KMS-11 (cell line): Measurements from ENCODE around the gene CATSPERD.

Experiments used
- H2AFZ ChIP-seq: fragments of 200-600 bp; sonication (generic); 2 replicates; pipeline ENCODE4 v1.6.1; 2016; ENCODE audit warnings: antibody characterized with exemption, mixed run types, low read depth
- H3K27ac ChIP-seq: fragments of 200-600 bp; sonication (generic); 2 replicates; pipeline ENCODE4 v1.6.1; 2016; ENCODE audit warnings: mild to moderate bottlenecking, mixed run types
- H3K27me3 ChIP-seq: fragments of 200-600 bp; sonication (generic); 2 replicates; pipeline ENCODE4 v1.6.1; 2017; ENCODE audit warnings: mild to moderate bottlenecking, low read depth, mixed run types, moderate library complexity; ENCODE audit not compliant: insufficient read depth
- H3K36me3 ChIP-seq: fragments of 200-600 bp; sonication (generic); 2 replicates; pipeline ENCODE4 v1.6.1; 2017; ENCODE audit warnings: mild to moderate bottlenecking, mixed run types; ENCODE audit not compliant: insufficient read depth
- H3K4me1 ChIP-seq: fragments of 200-600 bp; sonication (generic); 2 replicates; pipeline ENCODE4 v1.6.1; 2016; ENCODE audit warnings: mild to moderate bottlenecking, low read depth, mixed run types; ENCODE audit not compliant: poor library complexity, severe bottlenecking
- H3K4me2 ChIP-seq: fragments of 200-600 bp; sonication (generic); 2 replicates; pipeline ENCODE4 v1.7.0; 2016; ENCODE audit warnings: mild to moderate bottlenecking, mixed run types
- H3K4me3 ChIP-seq: fragments of 200-600 bp; sonication (generic); IDR thresholded peaks from 2 replicates; pipeline ENCODE4 v1.6.1; 2017; ENCODE audit warnings: low read depth, low read length, mixed read lengths; ENCODE audit not compliant: insufficient read depth
- H3K79me2 ChIP-seq: fragments of 200-600 bp; sonication (generic); 2 replicates; pipeline ENCODE4 v1.6.1; 2016; ENCODE audit warnings: low read depth, mixed run types; ENCODE audit not compliant: insufficient read depth
- H3K9ac ChIP-seq: fragments of 200-600 bp; sonication (generic); 2 replicates; pipeline ENCODE4 v1.6.1; 2016; ENCODE audit warnings: mild to moderate bottlenecking, mixed run types
- H4K20me1 ChIP-seq: fragments of 200-600 bp; sonication (generic); 2 replicates; pipeline ENCODE4 v1.6.1; 2016; ENCODE audit warnings: mild to moderate bottlenecking, mixed run types; ENCODE audit not compliant: insufficient read depth
- CTCF ChIP-seq: fragments of 200-600 bp; sonication (generic); conservative IDR thresholded peaks from 2 replicates; pipeline ENCODE4 v1.6.1; 2017; ENCODE audit warnings: low read depth, mild to moderate bottlenecking, antibody characterized with exemption, low read length, moderate library complexity, mixed read lengths

Gene CATSPERD

GRCh38 chr19:5817218-5817617, 96.8 kb downstream of the CATSPERD start:
- no peak overlapping the region for H3K9ac ChIP-seq
- H3K79me2 ChIP-seq = no peaks in the 10 kb centered on the region
- no peak overlapping the region for H3K27ac ChIP-seq
- no peak overlapping the region for H3K4me3 ChIP-seq
- no peaks in the 10 kb centered on the region for H3K4me1 ChIP-seq
- no peaks in the 10 kb centered on the region for H3K36me3 ChIP-seq
- H3K4me2 ChIP-seq = no peak overlapping the region
- H2AFZ ChIP-seq = no peak overlapping the region
- no peak for TF ChIP-seq CTCF
- H4K20me1 ChIP-seq = no peaks in the 10 kb centered on the region
- peaks cover 2% of the 10 kb centered on the region; the same call in 1 of the 2 replicates for H3K27me3 ChIP-seq

GRCh38 chr19:5818594-5818993, 98.2 kb downstream of the CATSPERD start:
- H3K36me3 ChIP-seq = no peaks in the 10 kb centered on the region
- no peak overlapping the region for H3K9ac ChIP-seq
- H4K20me1 ChIP-seq = no peaks in the 10 kb centered on the region
- no peak overlapping the region for H3K27ac ChIP-seq
- no peak overlapping the region for H3K4me3 ChIP-seq
- no peak overlapping the region for H3K4me2 ChIP-seq
- H3K4me1 ChIP-seq = no peaks in the 10 kb centered on the region
- peaks cover 2% of the 10 kb centered on the region; the same call in 1 of the 2 replicates for H3K27me3 ChIP-seq
- H3K79me2 ChIP-seq = no peaks in the 10 kb centered on the region
- no peak for TF ChIP-seq CTCF
- no peak overlapping the region for H2AFZ ChIP-seq

- Histone ChIP-seq H3K36me3 (no peaks in the 10 kb centered on the region), H2AFZ (no peak overlapping the region)
- no peak for TF ChIP-seq CTCF
Measured at GRCh38 chr19:5820785-5821184, 100.3 kb downstream of the CATSPERD start.

DNA sequence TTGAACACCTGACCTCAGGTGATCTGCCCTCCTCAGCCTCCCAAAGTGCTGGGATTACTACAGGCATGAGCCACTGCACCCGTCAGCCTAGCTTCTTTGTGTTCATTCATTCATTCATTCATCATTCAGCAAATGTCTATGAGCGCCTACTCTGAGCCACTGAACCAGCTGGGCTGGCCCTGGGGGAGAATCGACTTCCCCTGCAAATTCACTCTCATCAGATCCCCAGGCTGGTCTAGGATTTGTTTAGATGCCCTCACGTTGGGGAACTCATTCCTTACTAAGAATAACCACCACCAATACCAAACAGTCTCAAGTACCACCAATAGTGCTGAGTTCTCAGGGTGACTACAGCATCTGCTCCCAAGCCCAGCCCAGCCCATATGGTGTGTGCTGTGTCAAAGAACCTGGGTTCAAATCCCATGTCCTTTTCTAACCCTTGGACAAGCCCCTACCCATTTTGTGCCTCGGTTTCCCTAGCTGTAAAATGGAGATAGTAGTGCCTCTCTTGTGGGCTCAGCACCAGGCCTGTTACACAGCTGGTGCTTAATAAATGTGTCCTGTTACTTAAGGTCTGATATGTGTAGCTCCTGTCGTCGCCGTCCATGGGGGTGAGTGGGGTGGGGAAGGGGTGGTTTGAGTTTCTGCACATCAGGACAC, 101.2 kb downstream of the CATSPERD start:
- H3K9ac ChIP-seq = no peak overlapping the region
- peaks cover 6% of the 10 kb centered on the region for H3K4me1 ChIP-seq
- no peak for TF ChIP-seq CTCF
- H3K36me3 ChIP-seq = no peaks in the 10 kb centered on the region
- H3K4me3 ChIP-seq = no peak overlapping the region
- no peaks in the 10 kb centered on the region for H4K20me1 ChIP-seq
- H2AFZ ChIP-seq = no peak overlapping the region
- 0 out of 2 replicates have a peak, but pooled peaks cover 2% of the 10 kb centered on the region for H3K27me3 ChIP-seq
- no peaks in the 10 kb centered on the region for H3K79me2 ChIP-seq
- no peak overlapping the region for H3K27ac ChIP-seq
- no peak overlapping the region for H3K4me2 ChIP-seq

More at GRCh38 chr19:5820785-5821184, 100.3 kb downstream of the CATSPERD start:
- Histone ChIP-seq H3K79me2 (no peaks in the 10 kb centered on the region), H3K4me2 (no peak overlapping the region), H3K9ac (no peak overlapping the region), H3K27ac (no peak overlapping the region), H4K20me1 (no peaks in the 10 kb centered on the region), H3K27me3 (0 out of 2 replicates have a peak, but pooled peaks cover 2% of the 10 kb centered on the region), H3K4me1 (no peaks in the 10 kb centered on the region), H3K4me3 (no peak overlapping the region)
